ENCODE data around the gene HS1BP3. TPM values are rescaled to one million over a fixed set of nuclear protein-coding genes. Genes with fewer than 3 reads are reported as not detected.
A peak's percentile ranks its signal among the peaks of the same experiment; 100 is the strongest.

Gene HS1BP3
- total and polyA plus RNA-seq, 2 of the 13 experiments (the other 11 are each of a cell fraction or from before 2014, with no cell fraction given): 15.2 to 22.0 TPM

DNA sequence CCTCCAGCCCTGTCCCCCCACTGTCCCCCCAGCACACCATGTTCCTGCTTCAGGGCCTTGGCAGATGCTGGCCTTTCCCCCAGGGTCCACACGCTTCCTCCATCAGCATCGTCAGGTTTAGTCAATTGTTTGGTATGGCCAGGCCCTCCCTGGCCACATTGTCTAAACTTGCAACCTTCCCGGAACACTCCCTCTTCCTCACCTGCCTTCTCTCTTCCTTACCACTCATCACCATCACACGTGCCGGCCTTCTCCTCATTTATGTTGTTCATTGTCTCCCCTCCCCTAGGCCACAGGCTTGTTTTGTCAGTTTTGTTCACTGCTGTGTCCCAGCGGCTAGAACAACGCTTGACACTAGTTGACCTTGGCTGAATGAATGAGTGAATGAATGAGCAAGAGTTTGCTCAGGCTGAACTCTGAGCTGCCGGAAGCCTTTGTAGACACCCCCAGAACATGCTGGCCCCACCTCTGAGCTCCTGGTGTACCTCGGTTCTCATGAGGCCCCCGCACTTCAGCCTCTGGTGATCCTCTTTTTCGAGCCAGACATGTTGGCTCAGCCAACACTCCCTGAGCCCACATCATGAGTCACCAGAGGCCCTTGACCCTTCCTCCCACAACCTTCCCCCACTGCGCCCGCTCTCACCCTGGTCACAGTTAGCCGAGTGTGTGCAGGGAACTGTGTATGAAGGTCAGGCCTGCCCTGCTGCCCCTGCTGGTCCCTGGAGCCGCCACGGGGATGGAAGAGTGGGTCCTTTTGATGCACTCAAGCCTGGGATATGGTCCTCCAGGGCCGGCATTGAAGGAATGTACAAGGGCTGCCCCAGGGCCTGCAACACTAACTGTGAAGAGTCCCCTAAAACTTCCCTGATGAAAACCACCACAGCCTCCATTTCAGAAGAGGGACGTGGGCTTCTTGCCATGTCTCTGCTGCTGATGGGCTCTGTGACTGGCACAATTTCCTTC is 57.5 kb downstream of the HS1BP3 start (continued):
- TF ChIP-seq, protein P1, sequence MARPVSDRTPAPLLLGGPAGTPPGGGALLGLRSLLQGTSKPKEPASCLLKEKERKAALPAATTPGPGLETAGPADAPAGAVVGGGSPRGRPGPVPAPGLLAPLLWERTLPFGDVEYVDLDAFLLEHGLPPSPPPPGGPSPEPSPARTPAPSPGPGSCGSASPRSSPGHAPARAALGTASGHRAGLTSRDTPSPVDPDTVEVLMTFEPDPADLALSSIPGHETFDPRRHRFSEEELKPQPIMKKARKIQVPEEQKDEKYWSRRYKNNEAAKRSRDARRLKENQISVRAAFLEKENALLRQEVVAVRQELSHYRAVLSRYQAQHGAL (CRISPR knock-in tag; IDR thresholded peaks at IDR 0.05; ENCODE audit: not compliant biosample characterization): no peak
- peak; percentile 99 for TF ChIP-seq ERF (CRISPR knock-in tag; IDR thresholded peaks at IDR 0.05)
- peak; percentile 98 for TF ChIP-seq BHLHE40 (IDR thresholded peaks at IDR 0.05; ENCODE audit: low read length)
- TF ChIP-seq PAX8 (CRISPR knock-in tag; IDR thresholded peaks at IDR 0.05; ENCODE audit: borderline replicate concordance): peak; percentile 70; the same call in 1 of the 2 replicates
- no peak; the same call in 1 of the 2 replicates for TF ChIP-seq ZNF550 (CRISPR knock-in tag; IDR thresholded peaks at IDR 0.05; ENCODE audit: borderline replicate concordance)
- TF ChIP-seq, protein P2, sequence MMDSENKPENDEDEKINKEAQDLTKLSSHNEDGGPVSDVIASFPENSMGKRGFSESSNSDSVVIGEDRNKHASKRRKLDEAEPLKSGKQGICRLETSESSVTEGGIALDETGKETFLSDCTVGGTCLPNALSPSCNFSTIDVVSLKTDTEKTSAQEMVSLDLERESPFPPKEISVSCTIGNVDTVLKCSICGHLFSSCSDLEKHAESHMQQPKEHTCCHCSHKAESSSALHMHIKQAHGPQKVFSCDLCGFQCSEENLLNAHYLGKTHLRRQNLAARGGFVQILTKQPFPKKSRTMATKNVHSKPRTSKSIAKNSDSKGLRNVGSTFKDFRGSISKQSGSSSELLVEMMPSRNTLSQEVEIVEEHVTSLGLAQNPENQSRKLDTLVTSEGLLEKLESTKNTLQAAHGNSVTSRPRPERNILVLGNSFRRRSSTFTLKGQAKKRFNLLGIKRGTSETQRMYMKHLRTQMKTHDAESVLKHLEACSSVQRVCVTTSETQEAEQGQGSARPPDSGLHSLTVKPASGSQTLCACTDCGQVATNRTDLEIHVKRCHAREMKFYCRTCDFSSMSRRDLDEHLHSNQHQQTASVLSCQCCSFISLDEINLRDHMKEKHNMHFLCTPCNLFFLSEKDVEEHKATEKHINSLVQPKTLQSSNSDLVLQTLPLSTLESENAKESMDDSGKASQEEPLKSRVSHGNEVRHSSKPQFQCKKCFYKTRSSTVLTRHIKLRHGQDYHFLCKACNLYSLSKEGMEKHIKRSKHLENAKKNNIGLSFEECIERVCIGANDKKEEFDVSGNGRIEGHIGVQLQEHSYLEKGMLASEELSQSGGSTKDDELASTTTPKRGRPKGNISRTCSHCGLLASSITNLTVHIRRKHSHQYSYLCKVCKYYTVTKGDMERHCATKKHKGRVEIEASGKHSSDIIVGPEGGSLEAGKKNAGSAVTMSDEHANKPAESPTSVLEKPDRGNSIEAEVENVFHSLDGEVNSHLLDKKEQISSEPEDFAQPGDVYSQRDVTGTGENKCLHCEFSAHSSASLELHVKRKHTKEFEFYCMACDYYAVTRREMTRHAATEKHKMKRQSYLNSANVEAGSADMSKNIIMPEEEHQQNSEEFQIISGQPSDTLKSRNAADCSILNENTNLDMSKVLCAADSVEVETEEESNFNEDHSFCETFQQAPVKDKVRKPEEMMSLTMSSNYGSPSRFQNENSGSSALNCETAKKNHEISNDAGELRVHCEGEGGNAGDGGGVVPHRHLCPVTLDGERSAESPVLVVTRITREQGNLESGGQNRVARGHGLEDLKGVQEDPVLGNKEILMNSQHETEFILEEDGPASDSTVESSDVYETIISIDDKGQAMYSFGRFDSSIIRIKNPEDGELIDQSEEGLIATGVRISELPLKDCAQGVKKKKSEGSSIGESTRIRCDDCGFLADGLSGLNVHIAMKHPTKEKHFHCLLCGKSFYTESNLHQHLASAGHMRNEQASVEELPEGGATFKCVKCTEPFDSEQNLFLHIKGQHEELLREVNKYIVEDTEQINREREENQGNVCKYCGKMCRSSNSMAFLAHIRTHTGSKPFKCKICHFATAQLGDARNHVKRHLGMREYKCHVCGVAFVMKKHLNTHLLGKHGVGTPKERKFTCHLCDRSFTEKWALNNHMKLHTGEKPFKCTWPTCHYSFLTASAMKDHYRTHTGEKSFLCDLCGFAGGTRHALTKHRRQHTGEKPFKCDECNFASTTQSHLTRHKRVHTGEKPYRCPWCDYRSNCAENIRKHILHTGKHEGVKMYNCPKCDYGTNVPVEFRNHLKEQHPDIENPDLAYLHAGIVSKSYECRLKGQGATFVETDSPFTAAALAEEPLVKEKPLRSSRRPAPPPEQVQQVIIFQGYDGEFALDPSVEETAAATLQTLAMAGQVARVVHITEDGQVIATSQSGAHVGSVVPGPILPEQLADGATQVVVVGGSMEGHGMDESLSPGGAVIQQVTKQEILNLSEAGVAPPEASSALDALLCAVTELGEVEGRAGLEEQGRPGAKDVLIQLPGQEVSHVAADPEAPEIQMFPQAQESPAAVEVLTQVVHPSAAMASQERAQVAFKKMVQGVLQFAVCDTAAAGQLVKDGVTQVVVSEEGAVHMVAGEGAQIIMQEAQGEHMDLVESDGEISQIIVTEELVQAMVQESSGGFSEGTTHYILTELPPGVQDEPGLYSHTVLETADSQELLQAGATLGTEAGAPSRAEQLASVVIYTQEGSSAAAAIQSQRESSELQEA (CRISPR knock-in tag; IDR thresholded peaks at IDR 0.05; ENCODE audit: not compliant biosample characterization): peak; percentile 98
- peak; percentile 23; the same call in 1 of the 2 replicates for TF ChIP-seq ZNF768 (CRISPR knock-in tag; IDR thresholded peaks at IDR 0.05)
- TF ChIP-seq, protein P3, sequence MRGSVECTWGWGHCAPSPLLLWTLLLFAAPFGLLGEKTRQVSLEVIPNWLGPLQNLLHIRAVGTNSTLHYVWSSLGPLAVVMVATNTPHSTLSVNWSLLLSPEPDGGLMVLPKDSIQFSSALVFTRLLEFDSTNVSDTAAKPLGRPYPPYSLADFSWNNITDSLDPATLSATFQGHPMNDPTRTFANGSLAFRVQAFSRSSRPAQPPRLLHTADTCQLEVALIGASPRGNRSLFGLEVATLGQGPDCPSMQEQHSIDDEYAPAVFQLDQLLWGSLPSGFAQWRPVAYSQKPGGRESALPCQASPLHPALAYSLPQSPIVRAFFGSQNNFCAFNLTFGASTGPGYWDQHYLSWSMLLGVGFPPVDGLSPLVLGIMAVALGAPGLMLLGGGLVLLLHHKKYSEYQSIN (CRISPR knock-in tag; IDR thresholded peaks at IDR 0.05; ENCODE audit: borderline replicate concordance): no peak
- peak; percentile 99 for TF ChIP-seq RARA (CRISPR knock-in tag; IDR thresholded peaks at IDR 0.05)
- TF ChIP-seq ZNF740 (CRISPR knock-in tag; IDR thresholded peaks at IDR 0.05): peak; percentile 40; the same call in 1 of the 2 replicates
- TF ChIP-seq SP2 (CRISPR knock-in tag; IDR thresholded peaks at IDR 0.05): no peak
- TF ChIP-seq BCLAF1 (IDR thresholded peaks at IDR 0.05): no peak
- TF ChIP-seq SAFB2 (CRISPR knock-in tag; IDR thresholded peaks at IDR 0.05; ENCODE audit: borderline replicate concordance, low read depth): peak; percentile 95
- peak; percentile 97 for TF ChIP-seq HNRNPL (IDR thresholded peaks at IDR 0.05; ENCODE audit: low read depth, low read length)

All from HepG2 (cell line).